ENCODE data around the gene SPINT3.
A peak's percentile ranks its signal among the peaks of the same experiment; 100 is the strongest.

SPINT3 gene

DNA sequence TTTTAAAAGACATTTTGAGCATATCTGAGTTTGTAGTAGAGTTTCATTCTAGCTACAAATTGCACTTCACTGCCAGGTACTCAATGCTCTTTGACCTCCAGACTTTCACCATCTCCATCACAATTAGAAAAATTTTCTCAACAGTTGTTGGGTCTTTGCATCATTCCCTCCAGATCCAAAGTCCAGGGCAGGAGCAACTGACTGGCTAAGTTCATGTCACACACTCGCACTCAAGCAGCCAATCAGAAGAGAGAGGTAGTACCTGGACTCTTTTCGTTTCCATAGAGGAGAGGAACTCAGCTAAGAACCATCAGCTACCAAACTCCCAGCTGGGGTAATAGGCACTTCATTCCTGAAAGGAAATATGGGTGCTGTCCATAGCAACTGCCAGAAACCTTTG lies 9.0 kb downstream of the SPINT3 start:
- Histone ChIP-seq H3K9me3 (replicated peaks in 1 of 11) (no peaks in the 10 kb centered on the region), H3K4me2 (no peak overlapping the region), H3K4me1 (no peaks in the 10 kb centered on the region; a peak in 2 of 20 replicates), H4K20me1 (no peaks in the 10 kb centered on the region), H3K36me3 (no peaks in the 10 kb centered on the region), H3K9ac (no peak overlapping the region), H3K27me3 (no peaks in the 10 kb centered on the region), H3K4me3 (no peak overlapping the region), H3K27ac (no peak overlapping the region)
- no peak for TF ChIP-seq Cebpa-rat (IDR thresholded peaks at IDR 0.05)

DNA sequence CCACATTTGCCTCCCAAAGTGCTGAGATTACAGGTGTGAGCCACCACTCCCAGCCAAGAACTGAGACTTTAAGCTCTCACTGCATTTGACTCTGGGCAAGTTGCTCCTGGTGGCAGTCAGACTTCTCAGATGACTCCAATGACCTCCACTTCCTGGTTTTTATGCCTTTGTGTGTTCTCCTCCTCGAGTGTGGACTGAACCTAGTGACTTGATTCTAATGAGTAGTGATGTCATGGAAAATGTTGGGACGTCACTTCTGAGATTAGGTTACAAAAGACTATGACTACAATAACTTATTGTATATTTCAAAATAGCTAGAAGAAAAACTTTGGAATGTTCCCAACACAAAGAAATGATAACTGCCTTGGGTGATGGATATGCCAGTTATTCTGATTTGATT lies 12.0 kb downstream of the SPINT3 start:
- no peak for TF ChIP-seq Cebpa-rat (IDR thresholded peaks at IDR 0.05)
- Histone ChIP-seq H3K9me3 (replicated peaks in 1 of 11) (no peaks in the 10 kb centered on the region), H3K27ac (no peak overlapping the region), H3K4me1 (peaks cover 0 to 16% (median 7%) of the 10 kb centered on the region in 10 experiments; a peak in 12 of 20 replicates), H3K9ac (no peak overlapping the region), H3K36me3 (no peaks in the 10 kb centered on the region), H3K4me3 (no peak overlapping the region), H3K4me2 (no peak overlapping the region), H4K20me1 (no peaks in the 10 kb centered on the region; a peak in 1 of 22 replicates), H3K27me3 (no peaks in the 10 kb centered on the region)

DNA sequence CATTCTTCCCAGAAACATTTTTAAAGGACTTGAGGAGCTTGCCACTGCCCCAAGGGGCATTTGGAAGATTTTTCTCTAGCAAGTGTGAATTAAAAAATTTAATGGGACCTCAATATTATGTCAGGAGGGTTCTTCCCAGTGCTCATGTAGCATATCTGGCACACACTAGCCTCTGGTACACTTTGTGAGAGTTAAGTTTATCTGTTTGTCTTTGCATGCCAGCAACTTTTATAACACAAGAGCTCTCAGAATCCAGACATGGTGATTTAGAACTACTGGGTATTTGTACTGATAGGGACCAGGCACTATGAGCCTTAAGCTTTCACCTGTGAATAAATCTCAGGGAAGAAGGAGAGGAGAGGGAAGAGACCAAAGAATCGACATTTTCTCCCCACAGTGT lies 12.9 kb downstream of the SPINT3 start:
- no peak overlapping the region for H3K9ac ChIP-seq
- no peaks in the 10 kb centered on the region for H3K36me3 ChIP-seq
- H3K4me3 ChIP-seq, result no peak overlapping the region
- H3K27ac ChIP-seq, result no peak overlapping the region
- H3K9me3 ChIP-seq (replicated peaks in 1 of 11), result no peaks in the 10 kb centered on the region
- TF ChIP-seq Cebpa-rat (IDR thresholded peaks at IDR 0.05), result no peak
- H3K27me3 ChIP-seq, result no peaks in the 10 kb centered on the region
- H4K20me1 ChIP-seq, result no peaks in the 10 kb centered on the region; a peak in 1 of 22 replicates
- H3K4me1 ChIP-seq, result peaks cover 0 to 22% (median 10%) of the 10 kb centered on the region in 10 experiments; a peak in 12 of 20 replicates
- H3K4me2 ChIP-seq, result no peak overlapping the region

DNA sequence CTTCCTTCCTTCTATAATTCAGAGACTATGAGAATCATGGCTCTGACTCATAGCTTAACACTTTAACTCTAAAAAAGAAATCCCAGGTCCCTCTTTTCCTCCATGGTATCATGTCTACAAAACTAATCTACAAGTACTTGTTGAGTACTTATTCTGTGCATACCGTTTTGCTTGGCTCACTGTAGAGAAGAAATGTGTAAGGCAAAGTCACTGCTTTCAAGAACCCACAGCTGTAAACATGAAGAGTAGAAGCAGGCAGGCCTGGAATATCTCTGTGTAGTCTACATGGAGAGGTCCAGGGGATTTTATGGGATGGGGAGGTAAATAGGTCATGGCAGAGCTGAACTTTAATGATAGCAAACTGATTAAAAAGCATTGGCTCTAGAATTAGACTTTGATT lies 13.8 kb downstream of the SPINT3 start:
- TF ChIP-seq Cebpa-rat (IDR thresholded peaks at IDR 0.05), result no peak

DNA sequence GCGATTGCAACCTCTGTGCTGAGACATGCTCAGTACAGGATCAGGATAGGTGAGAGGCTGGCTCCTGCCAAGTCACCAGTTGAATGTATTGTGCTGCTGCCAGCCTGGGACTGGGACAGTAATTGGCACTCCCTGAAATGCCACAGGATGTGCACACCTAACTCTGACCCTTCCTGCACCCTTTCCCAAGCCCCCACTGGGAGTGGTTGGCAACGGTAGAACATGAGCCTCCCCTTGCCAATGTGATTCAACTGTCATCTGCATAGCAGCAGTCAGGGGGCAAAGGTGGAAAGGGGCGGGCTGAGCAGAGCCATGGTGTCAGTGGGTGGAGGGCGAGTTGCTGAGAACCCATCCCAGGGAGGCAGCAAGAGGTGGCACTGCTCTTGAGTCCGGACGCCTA lies 15.4 kb downstream of the SPINT3 start:
- H3K27me3 ChIP-seq, result no peaks in the 10 kb centered on the region
- no peak overlapping the region for H3K27ac ChIP-seq
- H3K4me2 ChIP-seq, result peak overlapping the region in 2 of 11 experiments; percentile 44 to 58; a peak in 2 of 22 replicates
- H4K20me1 ChIP-seq, result no peaks in the 10 kb centered on the region; a peak in 1 of 22 replicates
- no peaks in the 10 kb centered on the region for H3K36me3 ChIP-seq
- TF ChIP-seq Cebpa-rat (IDR thresholded peaks at IDR 0.05), result no peak
- no peak overlapping the region for H3K4me3 ChIP-seq
- no peak overlapping the region for H3K9ac ChIP-seq
- H3K4me1 ChIP-seq, result peaks cover 0 to 22% (median 10%) of the 10 kb centered on the region in 10 experiments; a peak in 10 of 20 replicates
- H3K9me3 ChIP-seq (replicated peaks in 1 of 11), result no peaks in the 10 kb centered on the region

More for the DNA sequence above, 13.8 kb downstream of the SPINT3 start:
- H3K4me1 ChIP-seq, result peaks cover 0 to 22% (median 10%) of the 10 kb centered on the region in 10 experiments; a peak in 10 of 20 replicates
- no peak overlapping the region for H3K4me3 ChIP-seq
- no peaks in the 10 kb centered on the region; a peak in 1 of 22 replicates for H4K20me1 ChIP-seq
- H3K36me3 ChIP-seq, result no peaks in the 10 kb centered on the region
- no peak overlapping the region for H3K27ac ChIP-seq
- no peaks in the 10 kb centered on the region for H3K27me3 ChIP-seq
- H3K9ac ChIP-seq, result no peak overlapping the region
- H3K9me3 ChIP-seq (replicated peaks in 1 of 11), result no peaks in the 10 kb centered on the region
- H3K4me2 ChIP-seq, result no peak overlapping the region

DNA sequence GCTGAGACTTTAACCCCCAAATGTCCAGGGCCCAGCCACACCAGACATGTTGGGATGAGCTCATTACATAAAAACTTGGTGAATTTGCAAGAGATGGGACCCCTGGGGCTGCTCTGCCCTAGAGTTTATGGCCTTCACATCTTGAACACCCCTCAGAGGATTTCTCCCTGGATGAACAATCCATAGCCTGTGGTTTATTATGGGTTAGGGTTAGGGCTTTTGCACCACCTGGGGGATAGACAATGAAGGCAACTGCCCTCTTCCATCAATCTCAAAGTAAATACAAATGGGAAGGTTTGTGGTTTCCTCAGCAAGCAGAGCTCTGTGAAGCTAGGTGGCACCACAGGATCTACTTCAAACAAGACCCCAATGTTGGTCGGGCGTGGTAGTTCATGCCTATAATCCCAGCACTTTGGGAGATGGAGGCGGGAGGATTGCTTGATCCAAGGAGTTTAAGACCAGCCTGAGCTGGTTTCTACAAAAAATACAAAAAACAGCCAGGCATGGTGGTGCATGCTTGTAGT lies 17.4 kb downstream of the SPINT3 start:
- Histone ChIP-seq H3K36me3 (no peaks in the 10 kb centered on the region), H3K9ac (no peak overlapping the region), H3K27me3 (no peaks in the 10 kb centered on the region), H3K4me2 (peak overlapping the region in 5 of 11 experiments; percentile 30 to 64 (median 44); a peak in 7 of 22 replicates), H3K27ac (no peak overlapping the region), H4K20me1 (no peaks in the 10 kb centered on the region; a peak in 1 of 22 replicates), H3K4me3 (no peak overlapping the region), H3K4me1 (peaks cover 0 to 22% (median 10%) of the 10 kb centered on the region in 10 experiments; a peak in 10 of 20 replicates), H3K9me3 (replicated peaks in 1 of 11) (no peaks in the 10 kb centered on the region)
- TF ChIP-seq Cebpa-rat (IDR thresholded peaks at IDR 0.05), result no peak

DNA sequence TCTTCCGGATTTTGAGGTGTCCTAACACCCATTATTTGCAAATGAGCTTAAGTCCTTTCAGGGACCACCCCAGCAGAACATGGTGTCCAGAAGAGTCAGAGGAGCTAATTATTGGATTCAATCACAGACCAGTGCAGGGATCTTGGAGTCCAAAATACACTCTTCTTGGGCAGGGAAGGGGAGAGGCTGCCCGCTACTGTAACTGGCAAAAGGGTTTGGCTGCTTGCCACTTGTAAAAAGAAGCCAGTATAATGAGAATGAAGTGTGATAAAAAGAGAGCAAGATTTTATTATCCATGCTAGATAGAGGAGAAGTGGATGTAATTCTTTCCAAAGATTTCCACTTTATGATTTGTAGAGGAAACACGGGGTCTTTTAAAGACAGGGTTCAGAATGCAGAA lies 19.3 kb downstream of the SPINT3 start:
- no peak for TF ChIP-seq Cebpa-rat (IDR thresholded peaks at IDR 0.05)
- Histone ChIP-seq H4K20me1 (no peaks in the 10 kb centered on the region; a peak in 1 of 22 replicates), H3K27ac (no peak overlapping the region), H3K27me3 (no peaks in the 10 kb centered on the region), H3K4me2 (no peak overlapping the region), H3K4me1 (peaks cover 0 to 22% (median 10%) of the 10 kb centered on the region in 10 experiments; a peak in 10 of 20 replicates), H3K9ac (no peak overlapping the region), H3K4me3 (no peak overlapping the region), H3K36me3 (no peaks in the 10 kb centered on the region), H3K9me3 (replicated peaks in 1 of 11) (no peaks in the 10 kb centered on the region)

DNA sequence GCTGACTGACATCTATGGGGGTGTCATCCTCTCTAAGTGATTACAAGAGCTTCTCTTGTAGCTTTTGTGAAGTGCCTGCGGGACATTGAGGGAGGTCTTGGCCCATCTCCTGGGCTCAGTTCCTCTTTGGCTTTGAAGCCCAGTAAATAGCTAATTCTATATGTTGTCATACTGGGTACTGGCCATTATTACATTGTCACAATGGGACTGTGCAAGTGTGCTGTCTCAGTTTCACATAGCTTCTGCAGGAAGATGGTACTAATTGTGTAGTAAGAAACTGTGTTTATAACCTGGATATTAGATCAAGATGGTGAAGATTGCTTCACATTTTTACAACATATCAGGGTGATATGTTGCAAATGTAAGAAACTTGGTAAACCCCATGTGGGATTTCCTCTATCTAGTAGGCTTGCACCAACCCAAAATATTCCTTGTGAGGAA lies 19.9 kb downstream of the SPINT3 start:
- peaks cover 0 to 22% (median 10%) of the 10 kb centered on the region in 10 experiments; a peak in 10 of 20 replicates for H3K4me1 ChIP-seq
- no peaks in the 10 kb centered on the region for H3K9me3 ChIP-seq (replicated peaks in 1 of 11)
- no peak overlapping the region for H3K9ac ChIP-seq
- no peaks in the 10 kb centered on the region for H3K36me3 ChIP-seq
- H3K4me3 ChIP-seq, result no peak overlapping the region
- no peak overlapping the region for H3K27ac ChIP-seq
- H3K4me2 ChIP-seq, result no peak overlapping the region
- no peaks in the 10 kb centered on the region for H3K27me3 ChIP-seq
- TF ChIP-seq Cebpa-rat (IDR thresholded peaks at IDR 0.05), result no peak
- no peaks in the 10 kb centered on the region; a peak in 1 of 22 replicates for H4K20me1 ChIP-seq

DNA sequence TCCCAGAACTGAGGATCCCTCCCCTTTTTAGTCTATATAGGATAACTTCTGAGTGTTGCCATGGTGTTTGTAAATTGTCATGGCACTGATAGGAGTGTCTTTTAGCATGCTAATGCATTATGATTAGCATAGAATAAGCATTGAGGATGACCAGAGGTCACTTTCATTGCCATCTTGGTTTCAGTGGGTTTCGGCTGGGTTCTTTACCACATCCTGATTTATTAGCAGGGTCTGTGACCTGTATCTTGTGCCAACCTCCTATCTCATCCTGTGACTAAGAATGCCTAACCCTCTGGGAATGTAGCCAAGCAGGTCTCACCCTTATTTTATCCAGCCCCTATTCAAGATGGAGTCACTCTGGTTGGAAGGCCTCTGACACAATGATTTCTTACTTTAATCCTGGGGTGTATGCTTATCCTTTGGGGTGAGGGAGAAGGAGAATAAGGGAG lies 26.3 kb downstream of the SPINT3 start:
- no peak overlapping the region for H3K4me2 ChIP-seq
- H3K9ac ChIP-seq, result no peak overlapping the region
- no peaks in the 10 kb centered on the region for H3K4me1 ChIP-seq
- H3K9me3 ChIP-seq (replicated peaks in 1 of 11), result no peaks in the 10 kb centered on the region
- H3K36me3 ChIP-seq, result no peaks in the 10 kb centered on the region
- no peak overlapping the region for H3K27ac ChIP-seq
- no peaks in the 10 kb centered on the region for H3K27me3 ChIP-seq
- no peak for TF ChIP-seq Cebpa-rat (IDR thresholded peaks at IDR 0.05)
- no peaks in the 10 kb centered on the region for H4K20me1 ChIP-seq
- no peak overlapping the region for H3K4me3 ChIP-seq

DNA sequence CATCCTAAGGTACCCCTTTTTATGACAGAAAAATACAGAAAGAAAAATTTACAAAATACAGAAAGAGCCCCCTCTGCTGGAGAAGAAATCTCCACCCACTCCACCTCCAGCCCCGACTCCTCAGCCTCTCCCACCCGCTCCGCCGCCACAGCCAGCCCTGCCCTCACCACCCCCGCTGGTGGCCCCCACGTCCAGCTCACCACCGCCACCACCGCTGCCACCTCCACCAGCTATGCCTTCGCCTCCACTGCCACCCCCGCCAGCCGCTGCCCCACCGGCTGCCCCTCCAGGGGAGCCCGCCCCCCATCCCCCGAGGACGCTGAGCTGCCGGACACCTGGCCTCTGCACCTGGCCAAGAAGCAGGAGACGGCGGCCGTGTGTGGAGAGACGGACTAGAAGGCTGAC lies 28.2 kb downstream of the SPINT3 start:
- Histone ChIP-seq H3K4me3 (no peak overlapping the region), H3K9me3 (replicated peaks in 1 of 11) (no peaks in the 10 kb centered on the region), H4K20me1 (no peaks in the 10 kb centered on the region), H3K4me2 (no peak overlapping the region), H3K36me3 (no peaks in the 10 kb centered on the region), H3K4me1 (no peaks in the 10 kb centered on the region), H3K27ac (no peak overlapping the region), H3K9ac (no peak overlapping the region), H3K27me3 (no peaks in the 10 kb centered on the region)
- TF ChIP-seq Cebpa-rat (IDR thresholded peaks at IDR 0.05), result no peak
